HepG2 (cell line): ENCODE data around the gene KRTAP17-1. TPM values are rescaled to one million over a fixed set of nuclear protein-coding genes. Genes with fewer than 3 reads are reported as not detected.

Experiments used
- ATAC-seq: fragments of 200-7000 bp; cut with Tn5 transposase; 3 replicates; pipeline ENCODE4 v1.9.1; 2020; ENCODE audit warnings: mild to moderate bottlenecking, moderate library complexity
- BruUV-seq: library from RNA; stranded (reverse); fragments of 400-500 nt; replicated peaks from 2 replicates; lab custom pipeline; 2021; lab: Mats Ljungman, UMichigan
- CTCF ChIA-PET: fragments of 300-600 bp; formaldehyde crosslinking; extraction: SDS; loops from one replicate; lab custom pipeline; 2021; ENCODE audit warnings: low total read pairs, inconsistent platforms, low intra/inter-chr PET ratio; lab: Yijun Ruan, JAX
- POLR2A ChIA-PET: fragments of 350-600 bp; sonication (Branson Sonifier 250); formaldehyde crosslinking; loops from one replicate; lab custom pipeline; 2020; ENCODE audit warnings: antibody characterized with exemption, inconsistent platforms; lab: Yijun Ruan, JAX
- DNase-seq: peaks from one replicate; pipeline ENCODE4 v3.0.0-alpha.2; 2015; ENCODE audit warnings: low spot score
- FAIRE-seq: peaks from 3 replicates; lab custom pipeline; 2011; peaks lifted over from hg19 to GRCh38; lab: Jason Lieb, UNC
- H2AFZ ChIP-seq: one replicate; pipeline ENCODE4 v1.6.1; 2011; ENCODE audit warnings: low read length, inconsistent platforms
- H3K27ac ChIP-seq: fragments of 300-600 bp; 3 replicates; pipeline ENCODE4 v1.8.0; 2011; ENCODE audit warnings: mixed run types, mild to moderate bottlenecking, mixed read lengths, low read length, inconsistent platforms; ENCODE audit not compliant: insufficient read depth; ENCODE audit errors: extremely low read length
- H3K27me3 ChIP-seq, 2 experiments: fragments of 200-600 bp in 1 of 2; 2 replicates in 1 of 2; 3 replicates in 1 of 2; pipeline versions ENCODE4 v1.6.0 to v1.8.0; 2011; ENCODE audit warnings: low read length in 2 of 2, mild to moderate bottlenecking in 2 of 2, moderate library complexity in 2 of 2, inconsistent platforms in 1 of 2; ENCODE audit not compliant: insufficient read depth in 2 of 2, control insufficient read depth in 1 of 2
- H3K36me3 ChIP-seq, 2 experiments: fragments of 200-600 bp in 1 of 2; replicated peaks in 1 of 2; 2 replicates in 1 of 2; 3 replicates in 1 of 2; pipeline versions ENCODE4 v1.5.1 to v1.8.0; 2011; ENCODE audit warnings: low read length in 2 of 2, inconsistent platforms in 1 of 2; ENCODE audit not compliant: insufficient read depth in 2 of 2, control insufficient read depth in 1 of 2
- H3K4me1 ChIP-seq: 2 replicates; pipeline ENCODE4 v1.5.1; 2012; ENCODE audit warnings: low read length, inconsistent platforms; ENCODE audit not compliant: insufficient read depth
- H3K4me2 ChIP-seq: 2 replicates; pipeline ENCODE4 v1.6.0; 2011; ENCODE audit warnings: low read depth, low read length, inconsistent platforms
- H3K4me3 ChIP-seq, 3 experiments: fragments of 200-600 bp in 1 of 3; sonication (generic), shearing (Covaris generic) in 1 of 3; replicated peaks in 1 of 3; 2 replicates each; pipeline ENCODE4 v1.5.1; 2011 to 2016; ENCODE audit warnings: low read length in 3 of 3, inconsistent platforms in 2 of 3, low read depth in 2 of 3, mild to moderate bottlenecking in 2 of 3, control low read depth in 1 of 3, mixed read lengths in 1 of 3; ENCODE audit not compliant: insufficient read depth in 1 of 3
- H3K79me2 ChIP-seq: one replicate; pipeline ENCODE4 v1.6.1; 2011; ENCODE audit warnings: low read length, inconsistent platforms; ENCODE audit not compliant: insufficient read depth
- H3K9ac ChIP-seq: 2 replicates; pipeline ENCODE4 v1.6.0; 2011; ENCODE audit warnings: mild to moderate bottlenecking, low read depth, low read length, inconsistent platforms; ENCODE audit not compliant: insufficient read depth
- H3K9me3 ChIP-seq: 2 replicates; pipeline ENCODE4 v1.5.1; 2012; ENCODE audit warnings: mild to moderate bottlenecking, low read length
- H4K20me1 ChIP-seq: 2 replicates; pipeline ENCODE4 v1.6.0; 2011; ENCODE audit warnings: inconsistent platforms, mild to moderate bottlenecking, low read length, moderate library complexity; ENCODE audit not compliant: insufficient read depth
- ARHGAP35 ChIP-seq: sonication (generic); formaldehyde crosslinking; IDR thresholded peaks from 2 replicates; pipeline ENCODE4 v1.9.0; 2022; ENCODE audit warnings: mild to moderate bottlenecking, inconsistent platforms, moderate library complexity, missing genetic modification reagents, borderline replicate concordance
- KAT2B ChIP-seq: fragments of 150-350 bp; IDR thresholded peaks from 2 replicates; pipeline ENCODE4 v1.6.1; 2014; ENCODE audit warnings: low read depth, low read length, borderline replicate concordance
- KDM1A ChIP-seq: IDR thresholded peaks from 2 replicates; pipeline ENCODE4 v1.6.1; 2016; ENCODE audit warnings: missing compliant biosample characterization
- PLRG1 ChIP-seq: fragments of 450-650 bp; conservative IDR thresholded peaks from 2 replicates; pipeline ENCODE4 v1.6.1; 2016
- PREB ChIP-seq: sonication (generic); formaldehyde crosslinking; IDR thresholded peaks from 2 replicates; pipeline ENCODE4 v1.4.0; 2020; ENCODE audit warnings: missing genetic modification reagents
- RXRA ChIP-seq: sonication (generic); formaldehyde crosslinking; IDR thresholded peaks from 2 replicates; pipeline ENCODE4 v1.5.1; 2020; ENCODE audit warnings: missing genetic modification reagents
- ZIK1 ChIP-seq: sonication (generic); formaldehyde crosslinking; IDR thresholded peaks from 2 replicates; pipeline ENCODE4 v1.5.0; 2020; ENCODE audit warnings: mild to moderate bottlenecking, low read depth, missing genetic modification reagents, borderline replicate concordance
- ZNF232 ChIP-seq: sonication (generic); formaldehyde crosslinking; IDR thresholded peaks from 2 replicates; pipeline ENCODE4 v1.4.0; 2020; ENCODE audit warnings: missing genetic modification reagents, borderline replicate concordance
- ZNF468 ChIP-seq: sonication (generic); formaldehyde crosslinking; IDR thresholded peaks from 2 replicates; pipeline ENCODE4 v1.8.0; 2022; ENCODE audit warnings: mild to moderate bottlenecking, moderate library complexity, missing genetic modification reagents
- ZNF670 ChIP-seq: sonication (generic); formaldehyde crosslinking; IDR thresholded peaks from 2 replicates; pipeline ENCODE4 v1.8.0; 2022; ENCODE audit warnings: mild to moderate bottlenecking, missing genetic modification reagents, borderline replicate concordance
- ZNF790 ChIP-seq: sonication (generic); formaldehyde crosslinking; IDR thresholded peaks from 2 replicates; pipeline ENCODE4 v1.8.0; 2022; ENCODE audit warnings: missing genetic modification reagents, mild to moderate bottlenecking, borderline replicate concordance
- WGBS: methylation state at CpG from one replicate; pipeline ENCODE4 v1.1.6; 2017; ENCODE audit warnings: low lambda C conversion rate; 5-methylcytosine and 5-hydroxymethylcytosine counted together
- in situ Hi-C: cut with HindIII; loops from 2 replicates; pipeline ENCODE4 v1.10.0; 2017; ENCODE audit warnings: low pct_unique_long_range_greater_than_20kb; ENCODE audit not compliant: extremely low pct_ligation_motif_present
- intact Hi-C: fragments of 100-400 bp; cut with micrococcal nuclease; formaldehyde crosslinking; loops from one replicate; pipeline ENCODE4 v1.10.0; 2022; ENCODE audit not compliant: unreplicated experiment
- polyA plus RNA-seq, 8 experiments: library from polyadenylated mRNA; depleted of rRNA in 3 of 8; stranded (reverse) in 7 of 8; unstranded in 1 of 8; fragments of >200 nt; fragmentation: Illumina TruSeq in 4 of 8; extraction: Trizol in 4 of 8; gene quantifications; 2 replicates each; pipeline versions ENCODE4 v1.2.1 to v1.2.3, GENCODE V29; 2011 to 2016; ENCODE audit warnings: low read depth in 4 of 8, missing spikeins in 1 of 8, mixed read lengths in 1 of 8; ENCODE audit not compliant: insufficient read depth in 1 of 8
- total RNA-seq, 5 experiments: library from RNA; depleted of rRNA; stranded (reverse); fragments of >200 nt; fragmentation: Illumina TruSeq; extraction: Trizol; gene quantifications; 2 replicates each; pipeline ENCODE4 v1.2.3, GENCODE V29; 2016; ENCODE audit warnings: low read depth in 1 of 5
- TF ChIP-seq, protein P1 (sequence below): sonication (generic); formaldehyde crosslinking; conservative IDR thresholded peaks from 2 replicates; pipeline ENCODE4 v1.8.1; 2023; ENCODE audit warnings: missing genetic modification reagents
- TF ChIP-seq, protein P2 (sequence below): sonication (generic); formaldehyde crosslinking; IDR thresholded peaks from 2 replicates; pipeline ENCODE4 v1.5.0; 2020; ENCODE audit warnings: missing genetic modification reagents, mild to moderate bottlenecking, borderline replicate concordance

The KRTAP17-1 gene
- total and polyA plus RNA-seq, 2 of the 13 experiments (the other 11 are each of a cell fraction or from before 2014, with no cell fraction given): not detected

DNA sequence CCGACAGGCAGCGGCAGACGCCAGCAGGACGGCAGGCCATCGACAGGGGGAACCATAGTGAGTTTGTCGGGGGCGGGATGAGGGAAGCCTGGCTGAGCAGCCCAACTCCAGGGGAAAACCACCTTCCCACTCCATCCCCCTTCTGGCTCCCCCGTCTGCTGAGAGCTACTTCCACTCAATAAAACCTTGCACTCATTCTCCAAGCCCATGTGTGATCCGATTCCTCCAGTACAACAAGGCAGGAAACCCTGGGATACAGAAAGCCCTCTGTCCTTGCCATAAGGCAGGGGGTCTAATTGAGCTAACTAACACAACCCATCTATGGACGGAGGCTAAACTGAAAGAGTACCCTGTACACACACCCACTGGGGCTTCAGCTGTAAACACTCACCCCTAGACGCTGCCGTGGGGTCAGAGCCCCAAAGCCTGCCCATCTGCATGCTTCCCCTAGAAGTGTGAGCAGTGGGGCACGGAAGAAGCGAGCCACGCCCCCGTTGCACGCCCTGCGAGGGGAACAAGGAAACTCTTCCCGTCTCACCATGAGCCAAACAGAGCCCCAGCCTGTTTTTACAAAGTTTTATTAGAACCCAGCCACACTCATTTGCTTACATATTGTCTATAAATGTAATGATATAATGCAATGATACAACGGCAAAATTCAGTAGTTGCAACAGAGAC, 16.9 kb downstream of the KRTAP17-1 start:
- Histone ChIP-seq H3K9ac (no peak overlapping the region), H3K79me2 (no peaks in the 10 kb centered on the region), H3K4me2 (no peak overlapping the region), H3K36me3 (no peaks in the 10 kb centered on the region), H3K27me3 (peaks cover 2 to 18% of the 10 kb centered on the region in 2 experiments; a peak in 3 of 5 replicates), H3K4me1 (no peaks in the 10 kb centered on the region), H3K9me3 (no peaks in the 10 kb centered on the region), H3K27ac (no peak overlapping the region), H3K4me3 (no peak overlapping the region), H4K20me1 (no peaks in the 10 kb centered on the region), H2AFZ (no peak overlapping the region)
- ATAC-seq (no peak; the same call in 2 of the 3 replicates), FAIRE-seq (no peak), DNase-seq (no peak)
- no TSS peak for BruUV-seq
- TF ChIP-seq, protein P1, sequence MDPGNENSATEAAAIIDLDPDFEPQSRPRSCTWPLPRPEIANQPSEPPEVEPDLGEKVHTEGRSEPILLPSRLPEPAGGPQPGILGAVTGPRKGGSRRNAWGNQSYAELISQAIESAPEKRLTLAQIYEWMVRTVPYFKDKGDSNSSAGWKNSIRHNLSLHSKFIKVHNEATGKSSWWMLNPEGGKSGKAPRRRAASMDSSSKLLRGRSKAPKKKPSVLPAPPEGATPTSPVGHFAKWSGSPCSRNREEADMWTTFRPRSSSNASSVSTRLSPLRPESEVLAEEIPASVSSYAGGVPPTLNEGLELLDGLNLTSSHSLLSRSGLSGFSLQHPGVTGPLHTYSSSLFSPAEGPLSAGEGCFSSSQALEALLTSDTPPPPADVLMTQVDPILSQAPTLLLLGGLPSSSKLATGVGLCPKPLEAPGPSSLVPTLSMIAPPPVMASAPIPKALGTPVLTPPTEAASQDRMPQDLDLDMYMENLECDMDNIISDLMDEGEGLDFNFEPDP (CRISPR knock-in tag): 0 out of 2 replicates have a peak, but pooled peaks have one; percentile 52
- TF ChIP-seq PLRG1: no peak
- in situ Hi-C loops: no loop called here
- ChIA-PET POLR2A (no interaction called here), CTCF (no interaction called here)
- intact Hi-C loops: no loop called here
- WGBS: 33% methylated on average over 15 of the region's 20 CpGs

DNA sequence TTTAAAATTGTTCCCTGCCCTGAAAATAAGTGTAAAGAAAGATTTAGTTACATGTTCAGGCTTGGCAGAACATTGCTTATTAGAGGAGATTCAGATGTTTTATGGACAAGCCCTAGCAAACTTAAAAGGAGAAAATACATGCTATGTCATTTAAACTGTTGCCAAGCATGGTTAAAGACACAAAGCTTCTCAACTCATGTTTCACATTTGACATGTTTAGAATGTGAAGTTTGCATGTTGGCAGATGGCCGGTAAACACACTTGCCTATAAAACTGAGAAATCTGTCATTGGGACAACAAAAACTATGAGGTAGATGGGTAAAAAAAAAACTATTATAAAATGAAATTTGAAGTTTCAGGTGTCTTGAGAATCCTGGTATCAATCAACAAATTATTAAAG, 18.7 kb downstream of the KRTAP17-1 start:
- WGBS: 88% methylated on average over 1 of the region's 1 CpG
- CTCF ChIA-PET: no interaction called here
- H3K9ac ChIP-seq: no peak overlapping the region
- POLR2A ChIA-PET: no interaction called here
- H3K27ac ChIP-seq: no peak overlapping the region
- H3K79me2 ChIP-seq: no peaks in the 10 kb centered on the region
- H3K4me2 ChIP-seq: no peak overlapping the region
- no peaks in the 10 kb centered on the region for H3K9me3 ChIP-seq
- no peak overlapping the region for H2AFZ ChIP-seq
- ATAC-seq (no peak), DNase-seq (no peak), FAIRE-seq (no peak)
- in situ Hi-C loops (no loop called here), intact Hi-C loops (no loop called here)
- no peaks in the 10 kb centered on the region for H3K36me3 ChIP-seq
- no TSS peak for BruUV-seq
- no peak overlapping the region for H3K4me3 ChIP-seq
- no peaks in the 10 kb centered on the region for H4K20me1 ChIP-seq
- no peaks in the 10 kb centered on the region for H3K4me1 ChIP-seq
- H3K27me3 ChIP-seq: peaks cover 2 to 8% of the 10 kb centered on the region in 2 experiments; a peak in 1 of 5 replicates
- TF ChIP-seq, protein P2, sequence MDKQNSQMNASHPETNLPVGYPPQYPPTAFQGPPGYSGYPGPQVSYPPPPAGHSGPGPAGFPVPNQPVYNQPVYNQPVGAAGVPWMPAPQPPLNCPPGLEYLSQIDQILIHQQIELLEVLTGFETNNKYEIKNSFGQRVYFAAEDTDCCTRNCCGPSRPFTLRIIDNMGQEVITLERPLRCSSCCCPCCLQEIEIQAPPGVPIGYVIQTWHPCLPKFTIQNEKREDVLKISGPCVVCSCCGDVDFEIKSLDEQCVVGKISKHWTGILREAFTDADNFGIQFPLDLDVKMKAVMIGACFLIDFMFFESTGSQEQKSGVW (CRISPR knock-in tag): no peak
- no peak for TF ChIP-seq ZNF468 (CRISPR knock-in tag)
- no peak for TF ChIP-seq ZNF790 (CRISPR knock-in tag)
- TF ChIP-seq ZNF670 (CRISPR knock-in tag): no peak
- no peak for TF ChIP-seq ZNF232
- TF ChIP-seq KAT2B: no peak
- no peak for TF ChIP-seq KDM1A (CRISPR knock-in tag)
- no peak for TF ChIP-seq ZIK1
- TF ChIP-seq PREB: no peak
- no peak for TF ChIP-seq ARHGAP35 (CRISPR knock-in tag)
- TF ChIP-seq RXRA (CRISPR knock-in tag): no peak
